ENCODE data around the gene ZNF683. TPM values are rescaled to one million over a fixed set of nuclear protein-coding genes. Genes with fewer than 3 reads are reported as not detected.
A peak's percentile ranks its signal among the peaks of the same experiment; 100 is the strongest.
"Not testable (repeated sequence)": the region's sequence is repeated elsewhere in the genome, so short reads cannot be mapped to it uniquely, and the experiment has no call there.

Gene ZNF683
- total RNA-seq, 1 donor from 2014 or later: not detected

GRCh38 chr1:26337206-26337535 lies 35.4 kb downstream of the ZNF683 start:
- DNase-seq (ENCODE audit: low read depth in 2 of 2): no peak

GRCh38 chr1:26336477-26337205 lies 35.9 kb downstream of the ZNF683 start:
- DNase-seq (ENCODE audit: low read depth in 2 of 2): peak in 1 of 2 donors; percentile 25

GRCh38 chr1:26335774-26336476 lies 36.6 kb downstream of the ZNF683 start:
- peak in 1 of 2 donors; percentile 23 for DNase-seq (ENCODE audit: low read depth in 2 of 2)

GRCh38 chr1:26333312-26333711 lies 39.2 kb downstream of the ZNF683 start:
- DNase-seq (ENCODE audit: low read depth in 2 of 2): not testable (repeated sequence)

- no peak for DNase-seq (ENCODE audit: low read depth in 2 of 2)
Observed at GRCh38 chr1:26330276-26330675, 42.3 kb downstream of the ZNF683 start.

- not testable (repeated sequence) for DNase-seq (ENCODE audit: low read depth in 2 of 2)
Observed at GRCh38 chr1:26329380-26329779, 43.2 kb downstream of the ZNF683 start.

- no peak for DNase-seq (ENCODE audit: low read depth in 2 of 2)
Observed at GRCh38 chr1:26328597-26328996, 44.0 kb downstream of the ZNF683 start.

- no peak for DNase-seq (ENCODE audit: low read depth in 2 of 2)
Observed at GRCh38 chr1:26327956-26328362, 44.6 kb downstream of the ZNF683 start.

GRCh38 chr1:26324550-26324949 lies 48.0 kb downstream of the ZNF683 start:
- DNase-seq (ENCODE audit: low read depth in 2 of 2): no peak

- DNase-seq (ENCODE audit: low read depth in 2 of 2): no peak
Observed at GRCh38 chr1:26323382-26323781, 49.2 kb downstream of the ZNF683 start.

GRCh38 chr1:26322042-26322331 lies 50.6 kb downstream of the ZNF683 start:
- DNase-seq (ENCODE audit: low read depth in 2 of 2): no peak

- peak; percentile 81 to 87 for DNase-seq (ENCODE audit: low read depth in 2 of 2)
Observed at GRCh38 chr1:26321315-26322041, 51.1 kb downstream of the ZNF683 start.

- DNase-seq (ENCODE audit: low read depth in 2 of 2): no peak
Observed at GRCh38 chr1:26320896-26321295, 51.7 kb downstream of the ZNF683 start.

GRCh38 chr1:26318338-26319064 lies 54.0 kb downstream of the ZNF683 start:
- no peak for DNase-seq (ENCODE audit: low read depth in 2 of 2)

GRCh38 chr1:26317612-26318337 lies 54.8 kb downstream of the ZNF683 start, which contains the start of gene CD52:
TSS of gene CD52 (plus strand) at chr1:26317958. CDS start at chr1:26318018, 60 bp downstream.
- DNase-seq (ENCODE audit: low read depth in 2 of 2): no peak

GRCh38 chr1:26317146-26317545 lies 55.4 kb downstream of the ZNF683 start:
- DNase-seq (ENCODE audit: low read depth in 2 of 2): no peak

- no peak for DNase-seq (ENCODE audit: low read depth in 2 of 2)
Observed at GRCh38 chr1:26315874-26316850, 56.4 kb downstream of the ZNF683 start.

- DNase-seq (ENCODE audit: low read depth in 2 of 2): no peak
Observed at GRCh38 chr1:26314501-26314900, 58.0 kb downstream of the ZNF683 start.
